HUES6 (cell line): Measurements from ENCODE around the gene PCBP3.

ENCODE experiments used
- H3K27ac ChIP-seq: 2 replicates; pipeline ENCODE4 v1.7.0; 2013; ENCODE audit warnings: low read depth, mild to moderate bottlenecking, low read length, inconsistent platforms
- H3K27me3 ChIP-seq: 2 replicates; pipeline ENCODE4 v1.6.1; 2013; ENCODE audit warnings: low read length; ENCODE audit not compliant: control insufficient read depth, insufficient read depth
- H3K36me3 ChIP-seq: 2 replicates; pipeline ENCODE4 v1.6.1; 2013; ENCODE audit warnings: low read length; ENCODE audit not compliant: control insufficient read depth, insufficient read depth
- H3K4me1 ChIP-seq: 2 replicates; pipeline ENCODE4 v1.6.1; 2013; ENCODE audit warnings: low read length; ENCODE audit not compliant: control insufficient read depth, insufficient read depth
- H3K4me3 ChIP-seq: 2 replicates; pipeline ENCODE4 v1.5.1; 2013; ENCODE audit warnings: low read depth, low read length
- H3K9ac ChIP-seq: one replicate; pipeline ENCODE4 v1.6.1; 2013; ENCODE audit warnings: mild to moderate bottlenecking, low read length
- H3K9me3 ChIP-seq: 2 replicates; pipeline ENCODE4 v1.6.1; 2013; ENCODE audit warnings: low read depth, low read length; ENCODE audit not compliant: control insufficient read depth, insufficient read depth

PCBP3 gene

GRCh38 chr21:45919593-45919992 is 276.1 kb downstream of the PCBP3 start:
- Histone ChIP-seq H3K4me1 (no peaks in the 10 kb centered on the region), H3K4me3 (no peak overlapping the region), H3K9ac (no peak overlapping the region), H3K27ac (no peak overlapping the region), H3K36me3 (no peaks in the 10 kb centered on the region), H3K9me3 (peaks cover 5% of the 10 kb centered on the region), H3K27me3 (no peaks in the 10 kb centered on the region)

GRCh38 chr21:45920824-45921600 is 277.5 kb downstream of the PCBP3 start:
- Histone ChIP-seq H3K27ac (no peak overlapping the region), H3K27me3 (no peaks in the 10 kb centered on the region), H3K9me3 (peaks cover 11% of the 10 kb centered on the region), H3K4me1 (no peaks in the 10 kb centered on the region), H3K36me3 (no peaks in the 10 kb centered on the region), H3K4me3 (no peak overlapping the region), H3K9ac (no peak overlapping the region)

- peaks cover 13% of the 10 kb centered on the region for H3K9me3 ChIP-seq
- H3K27ac ChIP-seq, result no peak overlapping the region
- H3K36me3 ChIP-seq, result no peaks in the 10 kb centered on the region
- H3K27me3 ChIP-seq, result no peaks in the 10 kb centered on the region
- no peak overlapping the region for H3K4me3 ChIP-seq
- no peaks in the 10 kb centered on the region for H3K4me1 ChIP-seq
- H3K9ac ChIP-seq, result no peak overlapping the region
These were observed 278.4 kb downstream of the PCBP3 start for GRCh38 chr21:45921917-45922316.

GRCh38 chr21:45922648-45923047 is 279.1 kb downstream of the PCBP3 start:
- Histone ChIP-seq H3K27ac (no peak overlapping the region), H3K9ac (no peak overlapping the region), H3K36me3 (no peaks in the 10 kb centered on the region), H3K4me3 (no peak overlapping the region), H3K27me3 (no peaks in the 10 kb centered on the region), H3K9me3 (peaks cover 13% of the 10 kb centered on the region), H3K4me1 (no peaks in the 10 kb centered on the region)

DNA sequence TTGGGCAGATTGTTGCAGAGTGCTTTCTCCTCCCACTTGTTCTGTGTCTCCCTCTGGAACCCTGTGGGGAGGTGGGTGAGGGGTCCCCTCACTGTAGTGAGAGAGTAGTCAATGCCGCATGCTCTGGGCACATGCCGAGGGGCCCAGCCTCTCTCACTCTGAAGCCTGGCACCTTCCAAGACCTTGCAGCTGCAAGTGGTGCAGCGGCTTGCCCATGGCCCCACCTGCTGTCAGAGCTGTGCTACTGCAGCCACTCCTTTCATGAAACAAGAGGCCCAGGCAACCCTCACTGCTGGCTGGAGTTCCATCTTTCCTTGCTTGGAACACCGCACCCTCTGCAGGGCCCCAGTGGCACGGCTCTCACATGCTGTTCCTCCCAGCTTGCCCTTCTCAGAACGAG is 279.6 kb downstream of the PCBP3 start:
- H3K36me3 ChIP-seq, result no peaks in the 10 kb centered on the region
- no peak overlapping the region for H3K27ac ChIP-seq
- H3K9ac ChIP-seq, result no peak overlapping the region
- H3K27me3 ChIP-seq, result no peaks in the 10 kb centered on the region
- H3K4me3 ChIP-seq, result no peak overlapping the region
- peaks cover 13% of the 10 kb centered on the region for H3K9me3 ChIP-seq
- H3K4me1 ChIP-seq, result no peaks in the 10 kb centered on the region

DNA sequence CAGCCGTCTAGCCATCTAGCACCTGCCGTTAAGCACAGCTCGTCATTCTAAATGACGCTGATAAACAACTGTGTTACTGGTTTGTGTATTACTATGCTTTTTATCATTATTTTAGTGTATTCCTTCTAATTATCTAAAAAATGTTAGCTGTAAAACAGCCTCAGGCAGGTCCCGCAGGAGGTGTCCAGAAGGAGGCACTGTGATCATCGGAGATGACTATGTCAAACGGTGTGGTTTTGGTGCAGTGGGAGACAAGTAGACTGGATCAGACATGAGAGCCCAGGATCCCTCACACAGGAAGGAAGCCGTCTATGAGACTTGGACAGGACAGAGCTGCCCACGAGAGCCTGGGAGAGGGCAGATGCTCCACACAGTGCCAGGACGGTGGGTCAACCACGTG is 282.8 kb downstream of the PCBP3 start:
- Histone ChIP-seq H3K27ac (no peak overlapping the region), H3K9me3 (peaks cover 16% of the 10 kb centered on the region), H3K27me3 (no peaks in the 10 kb centered on the region), H3K4me1 (no peaks in the 10 kb centered on the region), H3K4me3 (no peak overlapping the region), H3K36me3 (no peaks in the 10 kb centered on the region), H3K9ac (no peak overlapping the region)

DNA sequence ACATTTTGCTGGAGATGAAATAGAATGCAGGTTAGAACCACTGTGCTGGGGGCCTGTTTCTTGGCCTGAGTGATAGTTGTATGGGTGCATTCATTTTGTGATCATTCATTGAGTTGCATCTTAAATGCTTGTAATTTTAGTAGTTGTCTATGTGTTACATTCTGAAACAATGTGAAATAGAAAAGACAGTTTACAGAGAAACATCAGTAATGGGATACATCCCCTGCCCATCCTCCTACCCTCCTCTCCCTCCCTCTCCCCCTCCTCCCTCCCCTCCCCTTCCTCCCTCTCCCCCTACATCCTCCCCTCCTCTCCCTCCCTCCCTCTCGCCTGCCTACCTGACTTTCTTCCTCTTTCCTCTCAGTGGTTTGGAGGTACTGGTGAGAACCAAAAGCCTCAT is 283.5 kb downstream of the PCBP3 start:
- Histone ChIP-seq H3K9me3 (peaks cover 18% of the 10 kb centered on the region), H3K27ac (no peak overlapping the region), H3K9ac (no peak overlapping the region), H3K27me3 (no peaks in the 10 kb centered on the region), H3K4me3 (no peak overlapping the region), H3K4me1 (no peaks in the 10 kb centered on the region), H3K36me3 (no peaks in the 10 kb centered on the region)

GRCh38 chr21:45927851-45928850 is 284.6 kb downstream of the PCBP3 start:
- Histone ChIP-seq H3K4me3 (no peak overlapping the region), H3K9ac (no peak overlapping the region), H3K36me3 (no peaks in the 10 kb centered on the region), H3K4me1 (no peaks in the 10 kb centered on the region), H3K27me3 (no peaks in the 10 kb centered on the region), H3K27ac (no peak overlapping the region), H3K9me3 (peaks cover 18% of the 10 kb centered on the region)

- H3K27ac ChIP-seq, result no peak overlapping the region
- no peaks in the 10 kb centered on the region; the same call in 1 of the 2 replicates for H3K4me1 ChIP-seq
- H3K9me3 ChIP-seq, result peaks cover 15% of the 10 kb centered on the region; the same call in 1 of the 2 replicates
- no peaks in the 10 kb centered on the region for H3K27me3 ChIP-seq
- H3K4me3 ChIP-seq, result no peak overlapping the region
- H3K9ac ChIP-seq, result no peak overlapping the region
- H3K36me3 ChIP-seq, result no peaks in the 10 kb centered on the region
These were observed 285.9 kb downstream of the PCBP3 start for GRCh38 chr21:45929449-45929848.

- Histone ChIP-seq H3K9me3 (peaks cover 17% of the 10 kb centered on the region; the same call in 1 of the 2 replicates), H3K9ac (no peak overlapping the region), H3K4me3 (no peak overlapping the region), H3K4me1 (no peaks in the 10 kb centered on the region; the same call in 1 of the 2 replicates), H3K27me3 (no peaks in the 10 kb centered on the region), H3K27ac (no peak overlapping the region), H3K36me3 (no peaks in the 10 kb centered on the region)
These were observed 286.8 kb downstream of the PCBP3 start for GRCh38 chr21:45930231-45930760.
